Muscle of leg (tissue), 16 donors: ENCODE results near the gene FAM200B. TPM values are rescaled to one million over a fixed set of nuclear protein-coding genes. Genes with fewer than 3 reads are reported as not detected.

Experiments used
- DNase-seq: peaks from one replicate; pipeline ENCODE4 v3.0.0; 2013
- H3K27ac ChIP-seq: one replicate; pipeline ENCODE4 v1.5.1; 2013; ENCODE audit warnings: mild to moderate bottlenecking, low read length, control low read depth
- H3K27me3 ChIP-seq: one replicate; pipeline ENCODE4 v1.6.1; 2013; ENCODE audit warnings: low read length; ENCODE audit not compliant: control insufficient read depth, insufficient read depth
- H3K36me3 ChIP-seq: one replicate; pipeline ENCODE4 v1.6.1; 2013; ENCODE audit warnings: low read length; ENCODE audit not compliant: control insufficient read depth, insufficient read depth
- H3K4me1 ChIP-seq: one replicate; pipeline ENCODE4 v1.6.1; 2013; ENCODE audit warnings: low read length; ENCODE audit not compliant: control insufficient read depth, insufficient read depth
- H3K4me3 ChIP-seq: one replicate; pipeline ENCODE4 v1.5.1; 2013; ENCODE audit warnings: low read length, control low read depth
- H3K9me3 ChIP-seq: replicated peaks from 2 replicates; pipeline ENCODE4 v1.6.1; 2013; ENCODE audit warnings: low read depth, low read length; ENCODE audit not compliant: control insufficient read depth
- WGBS: methylation state at CpG from one replicate; pipeline ENCODE4 v1.1.5; 2013; ENCODE audit warnings: missing lambda C conversion rate; ENCODE audit not compliant: insufficient coverage; 5-methylcytosine and 5-hydroxymethylcytosine counted together
- long read RNA-seq, 11 donors: transcript quantifications; one replicate each; lab custom pipeline, GENCODE V29; 2026
- polyA plus RNA-seq, 8 donors: library from polyadenylated mRNA; unstranded; fragments of 120-200 nt; gene quantifications; one replicate each; pipeline versions ENCODE4 v1.2.1 to v1.2.3, GENCODE V29; 2013; ENCODE audit warnings: inconsistent platforms in 1 of 8, low replicate concordance in 1 of 8; ENCODE audit not compliant: insufficient read length in 8 of 8, insufficient read depth in 1 of 8
- total RNA-seq: library from RNA; stranded (reverse); fragments of 120-200 nt; gene quantifications from one replicate; pipeline ENCODE4 v1.2.4, GENCODE V29; 2013

Gene FAM200B
- total RNA-seq (42.4 TPM), polyA plus RNA-seq (10 to 100 TPM; 24.6 to 31.9 (median 27.8) TPM)
- long read RNA-seq, donor 1, full-length matches to known transcripts: 5 of 5 reads
- long read RNA-seq, donor 1, partial matches to known transcripts: 0 of 5 reads
- long read RNA-seq, donor 1, other reads (novel, unspliced or antisense): 0 of 5 reads
- long read RNA-seq, donor 2, full-length matches to known transcripts: 4 of 4 reads
- long read RNA-seq, donor 2, partial matches to known transcripts: 0 of 4 reads
- long read RNA-seq, donor 2, other reads (novel, unspliced or antisense): 0 of 4 reads
- long read RNA-seq, donor 3, full-length matches to known transcripts: 14 of 20 reads
- long read RNA-seq, donor 3, partial matches to known transcripts: 6 of 20 reads
- long read RNA-seq, donor 3, other reads (novel, unspliced or antisense): 0 of 20 reads
- long read RNA-seq, donor 4, full-length matches to known transcripts: 5 of 5 reads
- long read RNA-seq, donor 4, partial matches to known transcripts: 0 of 5 reads
- long read RNA-seq, donor 4, other reads (novel, unspliced or antisense): 0 of 5 reads
- long read RNA-seq, donor 5, full-length matches to known transcripts: 46 of 52 reads
- long read RNA-seq, donor 5, partial matches to known transcripts: 6 of 52 reads
- long read RNA-seq, donor 5, other reads (novel, unspliced or antisense): 0 of 52 reads
- long read RNA-seq, donor 6, full-length matches to known transcripts: 19 of 19 reads
- long read RNA-seq, donor 6, partial matches to known transcripts: 0 of 19 reads
- long read RNA-seq, donor 6, other reads (novel, unspliced or antisense): 0 of 19 reads
- long read RNA-seq, donor 7, full-length matches to known transcripts: 18 of 18 reads
- long read RNA-seq, donor 7, partial matches to known transcripts: 0 of 18 reads
- long read RNA-seq, donor 7, other reads (novel, unspliced or antisense): 0 of 18 reads
- long read RNA-seq, donor 8, full-length matches to known transcripts: 17 of 17 reads
- long read RNA-seq, donor 8, partial matches to known transcripts: 0 of 17 reads
- long read RNA-seq, donor 8, other reads (novel, unspliced or antisense): 0 of 17 reads
- long read RNA-seq, donor 9, full-length matches to known transcripts: 17 of 22 reads
- long read RNA-seq, donor 9, partial matches to known transcripts: 5 of 22 reads
- long read RNA-seq, donor 9, other reads (novel, unspliced or antisense): 0 of 22 reads
- long read RNA-seq, donor 10, full-length matches to known transcripts: 25 of 32 reads
- long read RNA-seq, donor 10, partial matches to known transcripts: 7 of 32 reads
- long read RNA-seq, donor 10, other reads (novel, unspliced or antisense): 0 of 32 reads
- long read RNA-seq, donor 11, full-length matches to known transcripts: 19 of 25 reads
- long read RNA-seq, donor 11, partial matches to known transcripts: 6 of 25 reads
- long read RNA-seq, donor 11, other reads (novel, unspliced or antisense): 0 of 25 reads

GRCh38 chr4:15681372-15682241, at the start of gene FAM200B:
TSS of gene FAM200B (plus strand) at chr4:15681827. CDS start at chr4:15686978, 5,151 bp downstream.
- peaks cover 18% of the 10 kb centered on the region for H3K36me3 ChIP-seq
- no peaks in the 10 kb centered on the region for H3K9me3 ChIP-seq
- H3K4me1 ChIP-seq: no peaks in the 10 kb centered on the region
- WGBS: under 1% methylated on average over 50 of the region's 56 CpGs
- no peaks in the 10 kb centered on the region for H3K27me3 ChIP-seq
- peak; percentile 99 for DNase-seq
- peak within 1 kb of the TSS; percentile 84 for H3K4me3 ChIP-seq
- H3K27ac ChIP-seq: peak within 1 kb of the TSS; percentile 95

- Histone ChIP-seq H3K9me3 (no peaks in the 10 kb centered on the region), H3K4me1 (no peaks in the 10 kb centered on the region), H3K4me3 (no peak overlapping the region), H3K36me3 (peaks cover 15% of the 10 kb centered on the region), H3K27me3 (no peaks in the 10 kb centered on the region), H3K27ac (no peak overlapping the region)
- no peak for DNase-seq
- no CpG with 5 or more reads among the region's 1 CpG for WGBS
Measured at GRCh38 chr4:15636818-15637217, 44.8 kb upstream of the FAM200B start.

GRCh38 chr4:15638418-15638817, 43.2 kb upstream of the FAM200B start:
- no peak for DNase-seq
- no peaks in the 10 kb centered on the region for H3K9me3 ChIP-seq
- H3K4me1 ChIP-seq: no peaks in the 10 kb centered on the region
- peaks cover 14% of the 10 kb centered on the region for H3K36me3 ChIP-seq
- no peaks in the 10 kb centered on the region for H3K27me3 ChIP-seq
- no CpG with 5 or more reads among the region's 6 CpGs for WGBS
- H3K27ac ChIP-seq: no peak overlapping the region
- no peak overlapping the region for H3K4me3 ChIP-seq

GRCh38 chr4:15648600-15648999, 33.0 kb upstream of the FAM200B start:
- Histone ChIP-seq H3K27me3 (no peaks in the 10 kb centered on the region), H3K4me3 (no peak overlapping the region), H3K4me1 (no peaks in the 10 kb centered on the region), H3K27ac (no peak overlapping the region), H3K36me3 (peaks cover 2% of the 10 kb centered on the region), H3K9me3 (no peaks in the 10 kb centered on the region)
- WGBS: no CpG with 5 or more reads among the region's 2 CpGs
- no peak for DNase-seq

- no peaks in the 10 kb centered on the region for H3K9me3 ChIP-seq
- H3K27me3 ChIP-seq: no peaks in the 10 kb centered on the region
- H3K27ac ChIP-seq: no peak overlapping the region
- peaks cover 2% of the 10 kb centered on the region for H3K36me3 ChIP-seq
- peak; percentile 38 for DNase-seq
- peaks cover 3% of the 10 kb centered on the region for H3K4me1 ChIP-seq
- whole genome bisulfite sequencing: no CpG with 5 or more reads among the region's 5 CpGs
- H3K4me3 ChIP-seq: no peak overlapping the region
Measured at GRCh38 chr4:15649914-15650545, 31.6 kb upstream of the FAM200B start.

- no peak for DNase-seq
Measured at GRCh38 chr4:15651676-15652075, 30.0 kb upstream of the FAM200B start.

GRCh38 chr4:15652191-15652590, 29.4 kb upstream of the FAM200B start:
- Histone ChIP-seq H3K9me3 (no peaks in the 10 kb centered on the region), H3K27ac (peak overlapping the region; percentile 0), H3K27me3 (no peaks in the 10 kb centered on the region), H3K4me1 (peaks cover 8% of the 10 kb centered on the region), H3K4me3 (no peak overlapping the region), H3K36me3 (peaks cover 2% of the 10 kb centered on the region)
- peak; percentile 20 for DNase-seq
- no CpG with 5 or more reads among the region's 1 CpG for WGBS

More at GRCh38 chr4:15651676-15652075, 30.0 kb upstream of the FAM200B start:
- Histone ChIP-seq H3K27me3 (no peaks in the 10 kb centered on the region), H3K4me1 (peaks cover 8% of the 10 kb centered on the region), H3K36me3 (peaks cover 2% of the 10 kb centered on the region), H3K9me3 (no peaks in the 10 kb centered on the region), H3K27ac (peak overlapping the region; percentile 0), H3K4me3 (no peak overlapping the region)
- WGBS: no CpG with 5 or more reads among the region's 2 CpGs

GRCh38 chr4:15652841-15653240, 28.8 kb upstream of the FAM200B start:
- H3K4me1 ChIP-seq: peaks cover 8% of the 10 kb centered on the region
- no CpG with 5 or more reads among the region's 4 CpGs for WGBS
- H3K27ac ChIP-seq: peak overlapping the region; percentile 92
- no peaks in the 10 kb centered on the region for H3K9me3 ChIP-seq
- no peaks in the 10 kb centered on the region for H3K27me3 ChIP-seq
- H3K4me3 ChIP-seq: peak overlapping the region; percentile 71
- peak; percentile 73 for DNase-seq
- peaks cover under 1% of the 10 kb centered on the region for H3K36me3 ChIP-seq
